HG02943 (cell line): ENCODE results near the gene ZSWIM3.

ENCODE experiments used
- ATAC-seq: cut with Tn5 transposase; IDR thresholded peaks from one replicate; pipeline ENCODE4 v1.9.1; 2021; ENCODE audit warnings: mild to moderate bottlenecking, low read depth, moderate library complexity; ENCODE audit not compliant: unreplicated experiment

The ZSWIM3 gene

GRCh38 chr20:45907219-45907948, 50.0 kb downstream of the ZSWIM3 start:
- no peak for ATAC-seq

GRCh38 chr20:45908084-45908483, 50.7 kb downstream of the ZSWIM3 start:
- ATAC-seq = no peak

GRCh38 chr20:45909336-45909808, 52.0 kb downstream of the ZSWIM3 start:
- no peak for ATAC-seq

GRCh38 chr20:45909817-45910669, 52.6 kb downstream of the ZSWIM3 start:
- ATAC-seq = no peak

- peak; percentile 84 for ATAC-seq
Observed at GRCh38 chr20:45910670-45911485, 53.5 kb downstream of the ZSWIM3 start.

- no peak for ATAC-seq
Observed at GRCh38 chr20:45911486-45912343, 54.3 kb downstream of the ZSWIM3 start, which contains the start of gene PLTP. Gene PLTP (minus strand): TSS chr20:45912155. CDS start chr20:45911452, 703 bp downstream.

- no peak for ATAC-seq
Observed at GRCh38 chr20:45912344-45912682, 54.9 kb downstream of the ZSWIM3 start.

- ATAC-seq = no peak
Observed at GRCh38 chr20:45913116-45913515, 55.7 kb downstream of the ZSWIM3 start.

GRCh38 chr20:45917790-45918141, 60.4 kb downstream of the ZSWIM3 start:
- no peak for ATAC-seq

- no peak for ATAC-seq
Observed at GRCh38 chr20:45918182-45918737, 60.8 kb downstream of the ZSWIM3 start.

- no peak for ATAC-seq
Observed at GRCh38 chr20:45918779-45919537, 61.5 kb downstream of the ZSWIM3 start.

- ATAC-seq = no peak
Observed at GRCh38 chr20:45919542-45920399, 62.4 kb downstream of the ZSWIM3 start.

- ATAC-seq = no peak
Observed at GRCh38 chr20:45920462-45921336, 63.3 kb downstream of the ZSWIM3 start.

GRCh38 chr20:45921337-45922189, 64.1 kb downstream of the ZSWIM3 start:
- no peak for ATAC-seq

- ATAC-seq = no peak
Observed at GRCh38 chr20:45924391-45925261, 67.2 kb downstream of the ZSWIM3 start.
